Calu3 (cell line): ENCODE data around the gene CD55. TPM values are rescaled to one million over a fixed set of nuclear protein-coding genes. Genes with fewer than 3 reads are reported as not detected.

Source experiments
- BruUV-seq: library from RNA; stranded (reverse); fragments of 400-500 nt; replicated peaks from 2 replicates; lab custom pipeline; 2021; lab: Mats Ljungman, UMichigan
- CTCF ChIA-PET: fragments of 300-600 bp; sonication (Branson Sonifier 250); formaldehyde crosslinking; loops from one replicate; lab custom pipeline; 2022; ENCODE audit warnings: antibody characterized with exemption; lab: Charles Lee
- DNase-seq: peaks from one replicate; pipeline ENCODE4 v3.0.0; 2022
- H3K27ac Mint-ChIP-seq: one replicate; pipeline ENCODE4 v1.8.0; 2022; ENCODE audit warnings: mixed read lengths; ENCODE audit not compliant: unreplicated experiment
- H3K27me3 Mint-ChIP-seq: one replicate; pipeline ENCODE4 v1.8.0; 2022; ENCODE audit warnings: mixed read lengths; ENCODE audit not compliant: unreplicated experiment
- H3K36me3 Mint-ChIP-seq: one replicate; pipeline ENCODE4 v1.8.0; 2022; ENCODE audit warnings: mild to moderate bottlenecking, moderate library complexity, mixed read lengths; ENCODE audit not compliant: insufficient read depth, unreplicated experiment
- H3K4me1 Mint-ChIP-seq: one replicate; pipeline ENCODE4 v1.8.0; 2022; ENCODE audit warnings: mild to moderate bottlenecking, low read depth, mixed read lengths; ENCODE audit not compliant: unreplicated experiment
- H3K4me3 Mint-ChIP-seq: one replicate; pipeline ENCODE4 v1.8.0; 2022; ENCODE audit warnings: mild to moderate bottlenecking, low read depth, moderate library complexity, mixed read lengths; ENCODE audit not compliant: unreplicated experiment
- H3K9me3 Mint-ChIP-seq: one replicate; pipeline ENCODE4 v1.8.0; 2022; ENCODE audit warnings: low read depth, mixed read lengths; ENCODE audit not compliant: unreplicated experiment
- CTCF ChIP-seq: fragments of 200-600 bp; IDR thresholded peaks from one replicate; pipeline ENCODE4 v1.8.0; 2022; ENCODE audit warnings: antibody characterized with exemption; ENCODE audit not compliant: unreplicated experiment
- intact Hi-C: fragments of 100-400 bp; cut with micrococcal nuclease; formaldehyde crosslinking; loops from one replicate; pipeline ENCODE4 v1.10.0; 2022; ENCODE audit not compliant: unreplicated experiment
- total RNA-seq: library from RNA; stranded (reverse); gene quantifications from 2 replicates; pipeline ENCODE4 v1.2.3, GENCODE V29; 2022

CD55 gene
- total RNA-seq, 1 experiment from 2014 or later: 106 TPM

DNA sequence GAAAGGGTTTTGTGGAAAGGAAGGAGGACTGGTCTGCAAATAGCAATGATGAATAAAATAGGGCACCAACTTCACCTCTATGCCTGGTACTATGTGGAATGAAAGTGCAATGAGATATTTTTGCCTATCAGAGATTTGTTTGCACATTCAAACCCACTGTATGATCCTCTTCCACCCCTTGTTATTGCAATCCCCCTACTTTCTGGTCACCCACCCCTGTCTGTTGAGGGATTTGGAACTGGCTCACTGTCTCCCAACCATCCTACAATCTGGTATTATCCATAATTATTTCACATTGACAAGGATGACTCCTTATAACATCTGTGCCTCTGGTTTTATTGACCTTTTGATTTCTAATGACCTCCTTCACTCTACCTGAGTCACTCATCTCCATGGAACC, 42.4 kb downstream of the CD55 start:
- CTCF ChIA-PET: interaction anchor here (0.5 kb wide), 1 partner anchor 41 kb away, joined by 3 read pairs; no protein-coding TSS in a partner anchor
- TF ChIP-seq CTCF: no peak
- no peak for DNase-seq
- no peak overlapping the region for H3K4me3 Mint-ChIP-seq
- intact Hi-C loops: no loop called here
- H3K27me3 Mint-ChIP-seq: no peaks in the 10 kb centered on the region
- BruUV-seq: no TSS peak
- H3K9me3 Mint-ChIP-seq: no peaks in the 10 kb centered on the region
- H3K27ac Mint-ChIP-seq: no peak overlapping the region
- H3K4me1 Mint-ChIP-seq: no peaks in the 10 kb centered on the region
- peaks cover 5% of the 10 kb centered on the region for H3K36me3 Mint-ChIP-seq

- TF ChIP-seq CTCF: no peak
- Mint-ChIP-seq H3K4me1 (no peaks in the 10 kb centered on the region), H3K9me3 (peaks cover 2% of the 10 kb centered on the region)
These were observed 43.1 kb downstream of the CD55 start for GRCh38 chr1:207364614-207365013.

GRCh38 chr1:207365063-207365462, 43.6 kb downstream of the CD55 start:
- Mint-ChIP-seq H3K9me3 (peaks cover 2% of the 10 kb centered on the region), H3K4me3 (no peak overlapping the region), H3K36me3 (peaks cover 11% of the 10 kb centered on the region), H3K27ac (no peak overlapping the region), H3K4me1 (no peaks in the 10 kb centered on the region), H3K27me3 (no peaks in the 10 kb centered on the region)
- intact Hi-C loops: no loop called here
- no TSS peak for BruUV-seq
- TF ChIP-seq CTCF: no peak
- no peak for DNase-seq
- CTCF ChIA-PET: no interaction called here

More at GRCh38 chr1:207364614-207365013, 43.1 kb downstream of the CD55 start:
- Mint-ChIP-seq H3K27ac (no peak overlapping the region), H3K27me3 (no peaks in the 10 kb centered on the region), H3K4me3 (no peak overlapping the region), H3K36me3 (peaks cover 8% of the 10 kb centered on the region)
- no peak for DNase-seq
- intact Hi-C loops: no loop called here
- BruUV-seq: no TSS peak
- CTCF ChIA-PET: interaction anchor here (0.6 kb wide), 1 partner anchor 31 kb away, joined by 3 read pairs; no protein-coding TSS in a partner anchor

DNA sequence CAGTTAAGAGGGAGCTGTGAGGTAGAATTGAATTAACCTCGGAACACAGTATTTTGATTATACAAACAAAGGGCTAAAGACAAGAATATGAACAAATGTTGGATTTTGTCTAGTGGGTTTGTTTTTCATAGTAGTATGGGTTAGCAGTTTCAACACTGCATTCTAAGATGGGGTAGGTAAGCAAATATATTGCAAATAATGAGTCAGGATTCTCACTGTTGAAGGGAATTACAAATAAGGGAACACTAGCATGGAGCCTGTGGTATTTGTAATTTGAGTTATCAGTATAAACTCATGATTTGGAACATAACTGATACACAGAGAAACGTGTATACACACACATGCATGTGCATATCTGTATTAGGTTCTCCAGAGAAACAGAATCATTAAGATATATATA, 44.5 kb downstream of the CD55 start:
- intact Hi-C loops: no loop called here
- no TSS peak for BruUV-seq
- no peak for DNase-seq
- Mint-ChIP-seq H3K4me3 (no peak overlapping the region), H3K36me3 (peaks cover 11% of the 10 kb centered on the region), H3K4me1 (no peaks in the 10 kb centered on the region), H3K9me3 (peaks cover 2% of the 10 kb centered on the region), H3K27me3 (no peaks in the 10 kb centered on the region), H3K27ac (no peak overlapping the region)
- no peak for TF ChIP-seq CTCF
- CTCF ChIA-PET: no interaction called here
